ENCODE measurements around the gene JARID2. TPM values are rescaled to one million over a fixed set of nuclear protein-coding genes. Genes with fewer than 3 reads are reported as not detected.

The JARID2 gene
- total RNA-seq, 2 experiments from 2014 or later: 19.0 to 19.5 TPM

DNA sequence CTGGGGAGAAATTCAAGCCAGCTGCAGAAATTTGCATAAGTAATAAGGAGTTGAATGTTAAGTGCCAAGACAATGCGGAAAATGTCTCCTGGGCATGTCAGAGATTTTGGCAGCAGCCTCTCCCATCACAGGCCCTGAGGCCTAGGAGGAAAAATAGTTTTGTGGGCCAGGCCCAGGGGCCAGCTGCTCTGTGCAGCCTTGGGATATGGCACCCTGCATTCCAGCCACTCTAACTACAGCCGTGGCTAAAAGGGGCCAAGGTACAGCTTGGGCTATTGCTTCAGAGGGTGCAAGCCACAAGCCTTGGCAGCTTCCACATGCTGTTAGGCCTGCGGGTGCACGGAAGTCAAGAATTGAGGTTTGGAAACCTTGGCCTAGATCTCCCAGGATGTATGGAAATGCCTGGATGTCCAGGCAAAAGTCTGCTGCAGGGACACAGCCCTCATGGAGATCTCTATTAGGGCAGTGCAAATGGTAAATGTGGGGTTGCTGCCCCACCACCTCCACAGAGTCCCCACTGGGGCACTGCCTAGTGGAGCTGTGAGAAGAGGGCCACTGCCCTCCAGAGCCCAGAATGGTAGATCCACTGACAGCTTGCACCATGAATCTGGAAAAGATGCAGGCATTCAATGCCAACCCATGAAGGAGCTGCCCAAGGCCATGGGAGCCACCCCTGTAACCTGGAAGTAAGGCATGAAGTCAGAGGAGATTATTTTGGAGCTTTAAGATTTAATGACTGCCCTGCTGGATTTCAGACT lies 290.5 kb downstream of the JARID2 start:
- POLR2A ChIA-PET: interaction anchor here (0.6 kb wide), 1 partner anchor 964 kb away, joined by 7 read pairs; no protein-coding TSS in a partner anchor
- Histone ChIP-seq H3K27ac (ENCODE audit: low read depth, low read length, poor library complexity, severe bottlenecking) (no peak overlapping the region), H4K20me1 (ENCODE audit: insufficient read depth, low read length) (no peaks in the 10 kb centered on the region), H2AFZ (ENCODE audit: low read length) (no peak overlapping the region), H3K9me3 (ENCODE audit: low read length) (no peaks in the 10 kb centered on the region), H3K4me1 (ENCODE audit: insufficient read depth, low read length, poor library complexity, severe bottlenecking) (no peaks in the 10 kb centered on the region), H3K79me2 (ENCODE audit: insufficient read depth, low read depth, low read length) (no peaks in the 10 kb centered on the region), H3K36me3 (ENCODE audit: insufficient read depth, low read length) (no peaks in the 10 kb centered on the region), H3K4me2 (ENCODE audit: low read length) (no peak overlapping the region), H3K9me2 (ENCODE audit: insufficient read depth, low read length) (no peaks in the 10 kb centered on the region), H3K4me3 (ENCODE audit: low read depth, low read length, poor library complexity, severe bottlenecking) (no peak overlapping the region)
- no peak for DNase-seq (ENCODE audit: low spot score)
- intact Hi-C loops (cut with micrococcal nuclease; ENCODE audit: unreplicated experiment): no loop called here
- CTCF ChIA-PET (ENCODE audit: unreplicated experiment): no interaction called here
- no TSS peak for BruUV-seq (replicated peaks)
- no peak for TF ChIP-seq EZH2phosphoT487 (IDR thresholded peaks at IDR 0.05; ENCODE audit: borderline replicate concordance, low read depth, low read length)
- TF ChIP-seq, protein P1, sequence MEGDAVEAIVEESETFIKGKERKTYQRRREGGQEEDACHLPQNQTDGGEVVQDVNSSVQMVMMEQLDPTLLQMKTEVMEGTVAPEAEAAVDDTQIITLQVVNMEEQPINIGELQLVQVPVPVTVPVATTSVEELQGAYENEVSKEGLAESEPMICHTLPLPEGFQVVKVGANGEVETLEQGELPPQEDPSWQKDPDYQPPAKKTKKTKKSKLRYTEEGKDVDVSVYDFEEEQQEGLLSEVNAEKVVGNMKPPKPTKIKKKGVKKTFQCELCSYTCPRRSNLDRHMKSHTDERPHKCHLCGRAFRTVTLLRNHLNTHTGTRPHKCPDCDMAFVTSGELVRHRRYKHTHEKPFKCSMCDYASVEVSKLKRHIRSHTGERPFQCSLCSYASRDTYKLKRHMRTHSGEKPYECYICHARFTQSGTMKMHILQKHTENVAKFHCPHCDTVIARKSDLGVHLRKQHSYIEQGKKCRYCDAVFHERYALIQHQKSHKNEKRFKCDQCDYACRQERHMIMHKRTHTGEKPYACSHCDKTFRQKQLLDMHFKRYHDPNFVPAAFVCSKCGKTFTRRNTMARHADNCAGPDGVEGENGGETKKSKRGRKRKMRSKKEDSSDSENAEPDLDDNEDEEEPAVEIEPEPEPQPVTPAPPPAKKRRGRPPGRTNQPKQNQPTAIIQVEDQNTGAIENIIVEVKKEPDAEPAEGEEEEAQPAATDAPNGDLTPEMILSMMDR (conservative IDR thresholded peaks at IDR 0.05; ENCODE audit: low read length): no peak

GRCh38 chr6:15538106-15538505 lies 292.2 kb downstream of the JARID2 start:
- Histone ChIP-seq H3K27ac (ENCODE audit: low read depth, low read length, poor library complexity, severe bottlenecking) (no peak overlapping the region), H3K9me2 (ENCODE audit: insufficient read depth, low read length) (no peaks in the 10 kb centered on the region), H2AFZ (ENCODE audit: low read length) (no peak overlapping the region), H3K4me3 (ENCODE audit: low read depth, low read length, poor library complexity, severe bottlenecking) (no peak overlapping the region), H3K4me2 (ENCODE audit: low read length) (no peak overlapping the region), H3K4me1 (ENCODE audit: insufficient read depth, low read length, poor library complexity, severe bottlenecking) (no peaks in the 10 kb centered on the region), H3K79me2 (ENCODE audit: insufficient read depth, low read depth, low read length) (no peaks in the 10 kb centered on the region), H4K20me1 (ENCODE audit: insufficient read depth, low read length) (no peaks in the 10 kb centered on the region), H3K9me3 (ENCODE audit: low read length) (no peaks in the 10 kb centered on the region; the same call in 1 of the 2 replicates), H3K36me3 (ENCODE audit: insufficient read depth, low read length) (no peaks in the 10 kb centered on the region)
- TF ChIP-seq, protein P1 (conservative IDR thresholded peaks at IDR 0.05; ENCODE audit: low read length): no peak
- TF ChIP-seq EZH2phosphoT487 (IDR thresholded peaks at IDR 0.05; ENCODE audit: borderline replicate concordance, low read depth, low read length): no peak
- no peak for DNase-seq (ENCODE audit: low spot score)
- intact Hi-C loops (cut with micrococcal nuclease; ENCODE audit: unreplicated experiment): no loop called here
- ChIA-PET CTCF (ENCODE audit: unreplicated experiment) (no interaction called here), POLR2A (interaction anchor here (0.5 kb wide), 1 partner anchor 83 kb away, joined by 3 read pairs; no protein-coding TSS in a partner anchor)
- BruUV-seq (replicated peaks): no TSS peak
